Endothelial cell of umbilical vein (primary cell): ENCODE measurements around the gene CEBPA. TPM values are rescaled to one million over a fixed set of nuclear protein-coding genes. Genes with fewer than 3 reads are reported as not detected.

Experiments used
- BruUV-seq: library from RNA; stranded (reverse); fragments of 400-500 nt; replicated peaks from 2 replicates; lab custom pipeline; 2021; lab: Mats Ljungman, UMichigan
- CTCF ChIA-PET: fragments of 300-600, 350-600 bp; sonication (Branson Sonifier 250); formaldehyde crosslinking; loops from one replicate; lab custom pipeline; 2021; ENCODE audit warnings: antibody characterized with exemption, inconsistent platforms; lab: Charles Lee
- POLR2A ChIA-PET: fragments of 300-600, 350-600 bp; sonication (Branson Sonifier 250); formaldehyde crosslinking; loops from one replicate; lab custom pipeline; 2021; ENCODE audit warnings: antibody characterized with exemption, inconsistent platforms; lab: Charles Lee
- DNase-seq: peaks from one replicate; pipeline ENCODE4 v3.0.0-alpha.2; 2011; ENCODE audit warnings: low read depth, low spot score
- FAIRE-seq: peaks from 2 replicates; lab custom pipeline; 2011; peaks lifted over from hg19 to GRCh38; lab: Jason Lieb, UNC
- H2AFZ ChIP-seq: 2 replicates; pipeline ENCODE4 v1.6.0; 2012; ENCODE audit warnings: low read depth, low read length, control low read depth, inconsistent platforms
- H3K27ac ChIP-seq: 2 replicates; pipeline ENCODE4 v1.5.1; 2011; ENCODE audit warnings: low read depth, mild to moderate bottlenecking, control low read depth, low read length, moderate library complexity; ENCODE audit not compliant: insufficient read depth
- H3K27me3 ChIP-seq, 2 experiments: 2 replicates each; pipeline versions ENCODE4 v1.6.0 to v1.6.1; 2011; ENCODE audit warnings: low read length in 2 of 2, mixed read lengths in 1 of 2; ENCODE audit not compliant: control insufficient read depth in 2 of 2, insufficient read depth in 2 of 2
- H3K36me3 ChIP-seq, 2 experiments: 2 replicates in 1 of 2; 3 replicates in 1 of 2; pipeline ENCODE4 v1.5.1; 2011; ENCODE audit warnings: low read length in 2 of 2, mild to moderate bottlenecking in 1 of 2, moderate library complexity in 1 of 2; ENCODE audit not compliant: control insufficient read depth in 2 of 2, insufficient read depth in 2 of 2; ENCODE audit errors: extremely low read depth in 1 of 2
- H3K4me1 ChIP-seq: 3 replicates; pipeline ENCODE4 v1.5.1; 2011; ENCODE audit warnings: mild to moderate bottlenecking, low read length; ENCODE audit not compliant: control insufficient read depth, insufficient read depth; ENCODE audit errors: extremely low read depth
- H3K4me2 ChIP-seq: 2 replicates; pipeline ENCODE4 v1.6.1; 2011; ENCODE audit warnings: low read length, control low read depth, mixed read lengths; ENCODE audit not compliant: insufficient read depth
- H3K4me3 ChIP-seq, 3 experiments: fragments of 200-600 bp in 1 of 3; sonication (generic), shearing (Covaris generic) in 1 of 3; replicated peaks in 1 of 3; 2 replicates each; pipeline ENCODE4 v1.5.1; 2011 to 2016; ENCODE audit warnings: control low read depth in 3 of 3, low read length in 3 of 3, mild to moderate bottlenecking in 2 of 3, inconsistent platforms in 1 of 3, low read depth in 1 of 3, moderate library complexity in 1 of 3; ENCODE audit not compliant: insufficient read depth in 1 of 3
- H3K79me2 ChIP-seq: 2 replicates; pipeline ENCODE4 v1.6.0; 2012; ENCODE audit warnings: low read length, inconsistent platforms; ENCODE audit not compliant: control insufficient read depth, insufficient read depth
- H3K9ac ChIP-seq: replicated peaks from 2 replicates; pipeline ENCODE3; 2011; ENCODE audit warnings: low read length, control low read depth; ENCODE audit not compliant: insufficient read depth; ENCODE audit errors: extremely low read depth
- H3K9me1 ChIP-seq: replicated peaks from 3 replicates; pipeline ENCODE4 v1.6.0; 2011; ENCODE audit warnings: mild to moderate bottlenecking, low read length; ENCODE audit not compliant: control insufficient read depth, insufficient read depth; ENCODE audit errors: extremely low read depth
- H3K9me3 ChIP-seq: replicated peaks from 2 replicates; pipeline ENCODE4 v1.5.1; 2012; ENCODE audit warnings: low read length, inconsistent platforms; ENCODE audit not compliant: control insufficient read depth, insufficient read depth
- H4K20me1 ChIP-seq: replicated peaks from 2 replicates; pipeline ENCODE3; 2011; ENCODE audit warnings: mild to moderate bottlenecking, low read length; ENCODE audit not compliant: control insufficient read depth, insufficient read depth; ENCODE audit errors: extremely low read depth
- EZH2 ChIP-seq: IDR thresholded peaks from 2 replicates; pipeline ENCODE4 v1.6.1; 2012; ENCODE audit warnings: borderline replicate concordance, low read depth, mild to moderate bottlenecking, moderate library complexity, low read length, inconsistent platforms; ENCODE audit not compliant: severe bottlenecking
- FOS ChIP-seq: IDR thresholded peaks from 2 replicates; pipeline ENCODE4 v1.6.1; 2011; ENCODE audit warnings: mild to moderate bottlenecking, low read length, moderate library complexity, borderline replicate concordance; ENCODE audit not compliant: insufficient read depth
- GATA2 ChIP-seq: IDR thresholded peaks from 2 replicates; pipeline ENCODE4 v1.7.0; 2011; ENCODE audit warnings: low read depth, mild to moderate bottlenecking, moderate library complexity, mixed read lengths, low read length; ENCODE audit not compliant: insufficient read length, insufficient read depth
- JUN ChIP-seq: IDR thresholded peaks from 2 replicates; pipeline ENCODE4 v1.6.1; 2011; ENCODE audit warnings: borderline replicate concordance, low read depth; ENCODE audit not compliant: insufficient read length, insufficient read depth
- MYC ChIP-seq: IDR thresholded peaks from one replicate; pipeline ENCODE4 v1.6.1; 2011; ENCODE audit warnings: mild to moderate bottlenecking, low read depth, low read length
- POLR2A ChIP-seq: IDR thresholded peaks from 2 replicates; pipeline ENCODE4 v1.6.1; 2012; ENCODE audit warnings: low read depth, mild to moderate bottlenecking, control low read depth, low read length
- POLR2AphosphoS5 ChIP-seq: IDR thresholded peaks from 2 replicates; pipeline ENCODE4 v1.6.1; 2012; ENCODE audit warnings: low read depth, mild to moderate bottlenecking, control low read depth, low read length, moderate library complexity; ENCODE audit not compliant: insufficient read depth
- dilution Hi-C: fragments of 300-500 bp; cut with MboI; formaldehyde crosslinking; loops from one replicate; pipeline ENCODE4 v1.15.0; 2019; ENCODE audit warnings: low sequenced_read_pairs; ENCODE audit not compliant: extremely low pct_ligation_motif_present
- intact Hi-C: fragments of 100-400 bp; cut with micrococcal nuclease; formaldehyde crosslinking; loops from one replicate; pipeline ENCODE4 v1.10.0; 2022
- polyA plus RNA-seq, 4 experiments: library from polyadenylated mRNA; depleted of rRNA in 3 of 4; stranded (reverse) in 3 of 4; unstranded in 1 of 4; fragments of >200 nt; gene quantifications; 2 replicates each; pipeline versions ENCODE4 v1.2.1 to v1.2.3, GENCODE V29; 2011 to 2012; ENCODE audit warnings: missing spikeins in 1 of 4
- total RNA-seq: library from RNA; stranded (reverse); gene quantifications from 2 replicates; pipeline ENCODE4 v1.2.3, GENCODE V29; 2021
- TF ChIP-seq, protein P1 (sequence below), 2 donors: IDR thresholded peaks; 1 replicate in 1 of 2; 2 replicates in 1 of 2; pipeline ENCODE4 v1.5.1; 2011; ENCODE audit warnings: low read length in 2 of 2, mild to moderate bottlenecking in 2 of 2, moderate library complexity in 2 of 2, control low read depth in 1 of 2, inconsistent platforms in 1 of 2, low read depth in 1 of 2; ENCODE audit not compliant: insufficient read depth in 1 of 2; ENCODE audit errors: extremely low read depth in 1 of 2
- TF ChIP-seq, protein P2 (sequence below): IDR thresholded peaks from 2 replicates; pipeline ENCODE4 v1.6.1; 2011; ENCODE audit not compliant: insufficient read depth, insufficient read length

CEBPA gene
- total and polyA plus RNA-seq, 2 donors (not counting 3 experiments of a cell fraction or from before 2014, with no cell fraction given) = 0.06 TPM; not detected in 1

DNA sequence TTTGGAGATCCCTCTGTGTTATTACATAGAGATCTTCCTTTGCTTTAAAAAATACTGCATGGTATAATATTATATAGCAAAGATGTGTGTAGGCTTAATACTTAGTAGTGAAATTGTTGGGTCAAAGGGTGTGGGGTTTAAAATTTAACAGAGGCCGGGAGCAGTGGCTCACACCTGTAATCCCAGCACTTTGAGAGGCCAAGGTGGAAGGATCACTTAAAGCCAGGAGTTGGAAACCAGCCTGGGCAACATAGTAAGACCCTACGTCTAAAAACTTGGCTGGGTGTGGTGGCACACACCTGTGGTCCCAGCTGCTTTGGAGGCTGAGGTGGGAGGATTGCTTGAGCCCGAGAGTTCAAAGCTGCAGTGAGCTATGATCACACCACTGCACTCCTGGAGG, 22.3 kb upstream of the CEBPA start:
- TF ChIP-seq, protein P1, sequence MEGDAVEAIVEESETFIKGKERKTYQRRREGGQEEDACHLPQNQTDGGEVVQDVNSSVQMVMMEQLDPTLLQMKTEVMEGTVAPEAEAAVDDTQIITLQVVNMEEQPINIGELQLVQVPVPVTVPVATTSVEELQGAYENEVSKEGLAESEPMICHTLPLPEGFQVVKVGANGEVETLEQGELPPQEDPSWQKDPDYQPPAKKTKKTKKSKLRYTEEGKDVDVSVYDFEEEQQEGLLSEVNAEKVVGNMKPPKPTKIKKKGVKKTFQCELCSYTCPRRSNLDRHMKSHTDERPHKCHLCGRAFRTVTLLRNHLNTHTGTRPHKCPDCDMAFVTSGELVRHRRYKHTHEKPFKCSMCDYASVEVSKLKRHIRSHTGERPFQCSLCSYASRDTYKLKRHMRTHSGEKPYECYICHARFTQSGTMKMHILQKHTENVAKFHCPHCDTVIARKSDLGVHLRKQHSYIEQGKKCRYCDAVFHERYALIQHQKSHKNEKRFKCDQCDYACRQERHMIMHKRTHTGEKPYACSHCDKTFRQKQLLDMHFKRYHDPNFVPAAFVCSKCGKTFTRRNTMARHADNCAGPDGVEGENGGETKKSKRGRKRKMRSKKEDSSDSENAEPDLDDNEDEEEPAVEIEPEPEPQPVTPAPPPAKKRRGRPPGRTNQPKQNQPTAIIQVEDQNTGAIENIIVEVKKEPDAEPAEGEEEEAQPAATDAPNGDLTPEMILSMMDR (IDR thresholded peaks at IDR 0.05; ENCODE audit: extremely low read depth in 1 of 2, insufficient read depth in 1 of 2, low read depth in 1 of 2, low read length in 2 of 2) = no peak
- no peak for TF ChIP-seq POLR2A
- TF ChIP-seq, protein P2, sequence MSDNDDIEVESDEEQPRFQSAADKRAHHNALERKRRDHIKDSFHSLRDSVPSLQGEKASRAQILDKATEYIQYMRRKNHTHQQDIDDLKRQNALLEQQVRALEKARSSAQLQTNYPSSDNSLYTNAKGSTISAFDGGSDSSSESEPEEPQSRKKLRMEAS = no peak
- no peak for TF ChIP-seq FOS
- TF ChIP-seq EZH2 = no peak
- no peak for TF ChIP-seq JUN
- no peak for TF ChIP-seq GATA2
- no peak for TF ChIP-seq POLR2AphosphoS5
- no peak for TF ChIP-seq MYC
- Histone ChIP-seq H3K9me3 (no peaks in the 10 kb centered on the region), H3K4me1 (no peaks in the 10 kb centered on the region), H3K27me3 (peaks cover 0 to 2% of the 10 kb centered on the region in 2 experiments), H3K4me2 (no peak overlapping the region), H2AFZ (no peak overlapping the region), H3K9ac (no peak overlapping the region), H3K36me3 (no peaks in the 10 kb centered on the region), H3K9me1 (no peaks in the 10 kb centered on the region), H3K4me3 (no peak overlapping the region), H3K27ac (no peak overlapping the region), H4K20me1 (no peaks in the 10 kb centered on the region), H3K79me2 (no peaks in the 10 kb centered on the region)
- dilution Hi-C loops (no loop called here), intact Hi-C loops (no loop called here)
- DNase-seq (no peak), FAIRE-seq (no peak)
- no TSS peak for BruUV-seq
- ChIA-PET POLR2A (interaction anchor here (0.6 to 0.7 kb wide), 4 partner anchors 13 to 113 kb away, joined by 3 to 4 read pairs (median 4); no protein-coding TSS in a partner anchor), CTCF (interaction anchor here (0.6 kb wide), 1 partner anchor 29 kb away, joined by 3 read pairs; no protein-coding TSS in a partner anchor)
